ENCODE data around the gene CRTC3.
"Not testable (repeated sequence)": the region's sequence is repeated elsewhere in the genome, so short reads cannot be mapped to it uniquely, and the experiment has no call there.

GRCh38 chr15:90511211-90511618 lies 18.5 kb upstream of the CRTC3 start:
- not testable (repeated sequence) for TF ChIP-seq POLR2AphosphoS5 (IDR thresholded peaks at IDR 0.05; ENCODE audit: low read depth, low read length); CTCF (IDR thresholded peaks at IDR 0.05); REST (IDR thresholded peaks at IDR 0.05; ENCODE audit: insufficient read depth in 1 of 2, low read depth in 2 of 2, low read length in 1 of 2)

All from Panc1 (cell line).